Smooth muscle cell of the brain vasculature (primary cell): ENCODE results near the gene CACNA2D3.

Source experiments
- DNase-seq: peaks from one replicate; pipeline ENCODE4 v3.0.0-alpha.2; 2012; ENCODE audit warnings: low read depth, low spot score

CACNA2D3 gene

GRCh38 chr3:54572197-54572895 is 450.0 kb downstream of the CACNA2D3 start:
- DNase-seq = no peak

GRCh38 chr3:54573858-54574257 is 451.5 kb downstream of the CACNA2D3 start:
- DNase-seq = no peak

DNA sequence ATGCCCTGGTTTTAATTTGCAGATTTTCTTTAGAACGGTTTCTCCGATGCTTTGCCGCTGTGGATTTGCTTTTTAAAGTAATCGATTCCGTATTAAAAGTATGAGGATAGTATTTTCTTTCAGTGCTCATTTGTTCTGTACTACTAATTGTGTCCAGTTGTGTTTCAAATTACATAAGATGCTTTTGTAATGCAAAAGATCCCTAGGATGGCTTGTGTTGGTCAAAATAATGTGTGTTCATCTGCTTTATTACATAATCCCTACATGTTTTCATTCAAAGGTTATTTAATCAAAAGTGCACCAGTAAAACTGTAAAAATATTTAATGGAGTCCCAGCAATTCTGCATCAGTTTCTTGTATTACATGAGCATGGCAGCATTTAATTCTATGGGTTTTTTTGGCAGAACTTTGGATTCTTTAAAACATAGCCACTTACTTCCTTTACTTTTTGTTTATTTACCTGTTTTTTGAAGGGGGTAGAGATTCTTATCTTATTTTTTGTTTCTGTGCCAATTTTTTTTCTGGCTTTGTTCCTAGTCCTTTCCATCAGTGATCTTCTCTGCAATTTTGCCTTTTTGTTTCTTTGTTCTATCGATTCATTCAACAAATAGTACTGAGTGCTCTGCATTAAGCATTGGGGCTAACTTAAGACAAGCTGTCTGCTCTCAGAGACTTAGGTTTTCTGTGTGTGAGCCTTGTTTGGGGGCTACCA is 452.7 kb downstream of the CACNA2D3 start:
- DNase-seq = no peak

- no peak for DNase-seq
These were observed 453.2 kb downstream of the CACNA2D3 start for GRCh38 chr3:54575618-54575960.

DNA sequence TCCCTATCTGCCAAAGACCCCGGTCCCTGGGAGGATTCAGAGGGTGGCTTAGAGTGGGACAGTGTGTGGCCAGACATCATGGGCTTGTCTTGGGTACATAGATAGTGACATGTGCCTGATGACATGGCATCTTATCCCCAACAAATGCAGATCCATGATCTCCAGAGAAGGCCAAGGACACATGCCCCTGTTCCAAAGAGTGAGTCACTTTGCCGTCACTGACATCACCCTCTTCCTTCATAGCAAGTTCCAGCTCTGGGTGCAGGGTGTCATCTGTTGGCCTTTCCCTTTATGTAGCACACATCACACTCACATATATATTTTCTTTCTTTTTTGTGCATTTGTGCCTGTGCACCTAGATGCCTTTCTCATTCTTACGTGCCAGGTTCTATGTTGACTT is 455.0 kb downstream of the CACNA2D3 start:
- DNase-seq = no peak

GRCh38 chr3:54578417-54578816 is 456.1 kb downstream of the CACNA2D3 start:
- no peak for DNase-seq

GRCh38 chr3:54580453-54580852 is 458.1 kb downstream of the CACNA2D3 start:
- DNase-seq = no peak

DNA sequence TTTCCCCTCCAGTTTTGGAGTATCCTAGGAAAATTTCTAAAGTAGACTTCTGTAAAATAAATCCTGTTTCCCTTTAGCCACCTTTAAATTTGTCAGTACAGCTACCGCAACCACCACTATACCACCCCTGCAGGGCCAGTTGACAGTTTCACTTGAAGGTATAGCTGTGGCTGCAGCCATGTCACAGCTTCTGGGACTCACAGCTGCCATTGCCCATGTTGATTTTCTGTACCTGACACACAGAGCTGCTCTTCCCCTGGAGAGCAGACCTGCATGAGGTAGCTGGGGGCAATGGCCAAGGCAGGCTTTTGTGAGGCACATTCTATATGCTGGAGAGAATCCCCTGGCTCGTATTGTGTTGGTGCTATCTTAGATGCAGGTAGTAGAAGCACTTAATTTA is 460.1 kb downstream of the CACNA2D3 start:
- DNase-seq = no peak

DNA sequence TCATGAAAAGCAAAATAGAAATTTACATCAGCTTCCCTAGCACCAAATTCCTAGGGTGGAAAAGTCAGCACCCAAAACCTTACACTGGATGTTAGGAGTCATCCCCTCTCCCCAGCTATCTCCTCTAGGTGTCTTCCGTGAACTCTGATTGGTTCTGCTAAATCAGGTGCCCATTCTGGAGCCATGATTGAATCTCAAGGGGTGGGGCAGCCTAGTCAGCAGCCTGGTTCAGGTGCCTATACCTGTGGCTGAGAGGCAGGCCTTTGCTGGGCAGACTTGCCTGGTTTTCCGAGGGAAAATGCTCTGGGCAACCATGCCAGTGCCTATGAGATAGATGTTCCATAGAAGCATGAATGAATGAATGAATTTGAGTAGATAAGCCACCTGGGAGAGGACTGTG is 468.8 kb downstream of the CACNA2D3 start:
- DNase-seq = no peak

DNA sequence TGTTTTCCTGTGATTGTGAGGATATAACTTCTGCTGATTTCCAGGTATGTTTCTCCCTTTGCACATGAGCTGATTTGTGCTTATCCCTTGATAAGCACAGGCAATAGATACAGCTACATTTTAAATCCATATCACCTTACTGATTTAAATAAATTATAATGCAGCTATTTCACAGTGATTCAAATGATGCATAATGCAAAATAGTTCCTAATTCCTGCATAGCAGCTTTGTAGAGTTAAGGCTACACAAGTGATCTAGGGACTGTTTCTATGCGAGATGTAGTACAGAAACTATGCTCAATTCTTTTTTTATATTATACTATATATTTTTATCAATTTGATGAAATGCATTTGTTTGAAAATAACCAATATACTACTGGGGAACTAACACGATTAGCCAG is 471.3 kb downstream of the CACNA2D3 start:
- DNase-seq = no peak

GRCh38 chr3:54596087-54596486 is 473.7 kb downstream of the CACNA2D3 start:
- no peak for DNase-seq

GRCh38 chr3:54599716-54600115 is 477.4 kb downstream of the CACNA2D3 start:
- no peak for DNase-seq

GRCh38 chr3:54600441-54601204 is 478.3 kb downstream of the CACNA2D3 start:
- no peak for DNase-seq

DNA sequence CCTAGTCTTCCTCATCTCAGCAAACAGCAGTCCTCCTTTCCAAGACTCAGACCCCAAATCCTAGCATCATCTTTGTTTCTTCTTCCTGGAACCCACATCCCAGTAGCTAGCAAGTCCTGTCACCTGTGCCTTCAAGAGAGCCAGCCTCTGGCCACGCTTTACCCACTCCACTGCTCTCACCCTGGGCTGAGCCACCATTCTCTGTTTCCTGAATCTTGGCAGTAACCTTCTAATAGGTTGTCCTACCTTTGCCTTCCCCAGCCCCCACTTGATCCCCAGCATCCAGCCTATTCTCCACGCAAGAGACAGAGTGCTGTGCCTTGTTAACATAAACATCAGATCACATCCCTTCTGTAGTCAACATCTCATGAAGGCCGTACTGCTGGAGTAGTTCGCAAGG is 482.1 kb downstream of the CACNA2D3 start:
- no peak for DNase-seq

DNA sequence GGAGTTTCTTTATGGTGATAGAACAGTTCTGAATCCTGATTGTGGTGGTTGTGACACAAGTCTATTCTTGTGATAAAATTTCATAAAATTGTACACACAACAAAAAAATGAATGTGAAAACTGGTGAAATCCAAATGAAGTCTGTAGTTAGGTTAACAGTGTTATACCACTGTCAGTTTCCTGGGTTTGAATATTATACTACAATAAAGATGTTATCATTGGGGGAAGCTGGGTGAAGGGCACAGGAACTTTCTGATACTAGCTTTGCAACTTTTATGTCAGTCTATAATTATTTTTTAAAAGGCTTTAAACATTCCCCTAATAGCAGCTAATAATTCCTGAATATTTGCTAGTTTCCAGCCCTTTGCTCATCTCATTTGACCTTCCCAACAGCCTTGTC is 485.7 kb downstream of the CACNA2D3 start:
- DNase-seq = no peak

GRCh38 chr3:54619053-54619452 is 496.7 kb downstream of the CACNA2D3 start:
- no peak for DNase-seq

- DNase-seq = no peak
These were observed 497.2 kb downstream of the CACNA2D3 start for GRCh38 chr3:54619531-54619930.

- DNase-seq = no peak
These were observed 498.8 kb downstream of the CACNA2D3 start for GRCh38 chr3:54621184-54621583.

DNA sequence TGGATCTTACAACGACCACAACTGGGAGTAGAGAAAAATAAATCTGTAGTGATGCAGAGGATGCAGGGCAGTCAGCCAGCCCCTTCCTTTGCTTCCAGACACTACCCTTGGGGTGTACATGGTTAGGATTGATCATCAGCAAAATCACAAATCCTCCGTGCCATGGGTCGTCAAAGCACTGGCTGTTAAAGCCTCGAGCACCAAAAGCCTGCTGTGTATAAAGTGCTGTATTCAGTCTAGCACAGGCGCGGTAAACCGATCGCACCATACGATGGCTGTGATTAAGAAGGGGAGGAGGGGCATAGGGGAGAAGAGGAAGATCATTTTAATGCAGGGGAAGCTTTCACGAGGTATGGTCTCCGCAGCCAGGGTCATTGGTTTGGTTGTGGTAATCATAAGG is 500.3 kb downstream of the CACNA2D3 start:
- DNase-seq = no peak

- DNase-seq = no peak
These were observed 503.7 kb downstream of the CACNA2D3 start for GRCh38 chr3:54625805-54626787.

- no peak for DNase-seq
These were observed 506.6 kb downstream of the CACNA2D3 start for GRCh38 chr3:54628888-54629441.
